Measurements from ENCODE around the gene RPS27. TPM values are rescaled to one million over a fixed set of nuclear protein-coding genes. Genes with fewer than 3 reads are reported as not detected.
"Not testable (repeated sequence)": the region's sequence is repeated elsewhere in the genome, so short reads cannot be mapped to it uniquely, and the experiment has no call there.

Gene RPS27
- total RNA-seq, 1 experiment from 2014 or later: 1,548 TPM

DNA sequence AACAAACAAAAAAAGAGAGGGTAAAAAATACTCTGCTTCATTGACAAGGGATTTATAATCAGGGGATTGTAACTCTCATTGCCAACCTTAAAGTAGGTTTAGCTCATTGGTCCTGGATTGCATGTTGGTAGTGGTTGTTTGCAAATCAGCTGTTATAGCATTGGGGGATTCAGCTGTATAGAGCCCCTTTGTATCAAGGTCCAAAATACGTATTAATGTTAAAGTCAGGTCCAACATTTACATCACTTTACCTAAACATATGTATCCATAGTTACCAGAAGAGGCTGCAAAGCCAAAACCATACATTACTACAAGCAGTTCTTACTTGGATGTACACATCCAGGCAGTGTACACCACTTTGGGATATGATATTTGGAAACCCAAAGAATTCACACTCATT is 29.4 kb downstream of the RPS27 start:
- H3K4me1 ChIP-seq (ENCODE audit: insufficient read depth, low read length, poor library complexity, severe bottlenecking): no peaks in the 10 kb centered on the region
- ChIA-PET CTCF (no interaction called here), POLR2A (ENCODE audit: low non-redundant PET) (no interaction called here)
- no TSS peak for BruUV-seq (replicated peaks)
- intact Hi-C loops (cut with micrococcal nuclease; ENCODE audit: unreplicated experiment): no loop called here
- no peaks in the 10 kb centered on the region for H3K27me3 ChIP-seq (replicated peaks; ENCODE audit: insufficient read depth, low read depth, low read length, poor library complexity)
- no peak overlapping the region for H3K27ac ChIP-seq (ENCODE audit: low read depth, low read length, poor library complexity, severe bottlenecking)
- no peaks in the 10 kb centered on the region for H3K9me3 ChIP-seq (ENCODE audit: low read depth, low read length, poor library complexity, severe bottlenecking)
- no peak for TF ChIP-seq EZH2 (IDR thresholded peaks at IDR 0.05; ENCODE audit: borderline replicate concordance, low read depth, low read length, poor library complexity, severe bottlenecking)
- TF ChIP-seq, protein P1, sequence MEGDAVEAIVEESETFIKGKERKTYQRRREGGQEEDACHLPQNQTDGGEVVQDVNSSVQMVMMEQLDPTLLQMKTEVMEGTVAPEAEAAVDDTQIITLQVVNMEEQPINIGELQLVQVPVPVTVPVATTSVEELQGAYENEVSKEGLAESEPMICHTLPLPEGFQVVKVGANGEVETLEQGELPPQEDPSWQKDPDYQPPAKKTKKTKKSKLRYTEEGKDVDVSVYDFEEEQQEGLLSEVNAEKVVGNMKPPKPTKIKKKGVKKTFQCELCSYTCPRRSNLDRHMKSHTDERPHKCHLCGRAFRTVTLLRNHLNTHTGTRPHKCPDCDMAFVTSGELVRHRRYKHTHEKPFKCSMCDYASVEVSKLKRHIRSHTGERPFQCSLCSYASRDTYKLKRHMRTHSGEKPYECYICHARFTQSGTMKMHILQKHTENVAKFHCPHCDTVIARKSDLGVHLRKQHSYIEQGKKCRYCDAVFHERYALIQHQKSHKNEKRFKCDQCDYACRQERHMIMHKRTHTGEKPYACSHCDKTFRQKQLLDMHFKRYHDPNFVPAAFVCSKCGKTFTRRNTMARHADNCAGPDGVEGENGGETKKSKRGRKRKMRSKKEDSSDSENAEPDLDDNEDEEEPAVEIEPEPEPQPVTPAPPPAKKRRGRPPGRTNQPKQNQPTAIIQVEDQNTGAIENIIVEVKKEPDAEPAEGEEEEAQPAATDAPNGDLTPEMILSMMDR (conservative IDR thresholded peaks at IDR 0.05; ENCODE audit: low read depth, low read length): no peak
- H3K36me3 ChIP-seq (ENCODE audit: insufficient read depth, low read length, poor library complexity, severe bottlenecking): no peaks in the 10 kb centered on the region
- DNase-seq (ENCODE audit: low spot score): no peak
- no peak overlapping the region for H3K4me3 ChIP-seq (ENCODE audit: low read depth, low read length, poor library complexity, severe bottlenecking)

DNA sequence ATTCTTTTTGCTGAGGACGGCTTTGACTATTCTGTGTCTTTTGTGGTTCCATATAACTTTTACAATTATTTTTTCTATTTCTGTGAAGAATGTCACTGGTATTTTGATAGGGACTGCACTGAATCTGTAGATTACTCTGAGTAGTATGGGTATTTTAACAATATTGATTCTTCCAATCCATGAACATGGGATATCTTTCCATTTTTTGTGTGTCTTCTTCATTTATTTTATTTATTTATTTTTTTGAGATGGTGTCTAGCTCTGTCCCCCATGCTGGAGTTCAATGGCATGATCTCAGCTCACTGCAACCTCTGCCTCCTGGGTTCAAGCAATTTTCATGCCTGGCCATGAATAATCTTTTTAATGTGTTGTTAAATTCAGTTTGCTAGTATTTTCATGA is 43.1 kb downstream of the RPS27 start:
- POLR2A ChIA-PET (ENCODE audit: low non-redundant PET): not testable (repeated sequence)

More for the DNA sequence above, 43.1 kb downstream of the RPS27 start:
- intact Hi-C loops (cut with micrococcal nuclease; ENCODE audit: unreplicated experiment); H3K27ac ChIP-seq (ENCODE audit: low read depth, low read length, poor library complexity, severe bottlenecking); H3K9me3 ChIP-seq (ENCODE audit: low read depth, low read length, poor library complexity, severe bottlenecking); DNase-seq (ENCODE audit: low spot score); H3K4me3 ChIP-seq (ENCODE audit: low read depth, low read length, poor library complexity, severe bottlenecking); H3K36me3 ChIP-seq (ENCODE audit: insufficient read depth, low read length, poor library complexity, severe bottlenecking); BruUV-seq (replicated peaks); H3K4me1 ChIP-seq (ENCODE audit: insufficient read depth, low read length, poor library complexity, severe bottlenecking); H3K27me3 ChIP-seq (replicated peaks; ENCODE audit: insufficient read depth, low read depth, low read length, poor library complexity); CTCF ChIA-PET: not testable (repeated sequence)

Small RNA genes within 50 kb of the gene (microRNA-seq; reads per million reads assigned to microRNA genes)
- gene MIR6737: not detected

Other genes starting within 250 kb of the RPS27 start
- 5.0 and 5.7 TPM in 2 replicates for gene SLC27A3, start 215.4 kb upstream of the RPS27 start, total RNA-seq (2021)
- gene GATAD2B, start 67.8 kb upstream of the RPS27 start, total RNA-seq (2021): 58.8 and 67.3 TPM in 2 replicates
- gene DENND4B, start 44.0 kb upstream of the RPS27 start, total RNA-seq (2021): 61.5 and 66.6 TPM in 2 replicates
- gene CRTC2, start 32.1 kb upstream of the RPS27 start, total RNA-seq (2021): 37.8 and 40.8 TPM in 2 replicates
- 90.7 and 97.3 TPM in 2 replicates for gene SLC39A1, start 27.2 kb upstream of the RPS27 start, total RNA-seq (2021)
- gene CREB3L4, start 22.9 kb upstream of the RPS27 start, total RNA-seq (2021): 8.7 and 14.4 TPM in 2 replicates
- gene JTB, start 13.1 kb upstream of the RPS27 start, total RNA-seq (2021): 126 and 142 TPM in 2 replicates
- gene RAB13, start 4.4 kb upstream of the RPS27 start, total RNA-seq (2021): 169 and 206 TPM in 2 replicates
- gene NUP210L, start 164.3 kb downstream of the RPS27 start, total RNA-seq (2021): 0.04 and 0.09 TPM in 2 replicates
- gene TPM3, start 201.3 kb downstream of the RPS27 start, total RNA-seq (2021): 661 and 746 TPM in 2 replicates
- not detected in 2 replicates for gene CFAP141, start 215.6 kb downstream of the RPS27 start, total RNA-seq (2021)
- gene UBAP2L, start 230.2 kb downstream of the RPS27 start, total RNA-seq (2021): 249 and 269 TPM in 2 replicates

Data from A673 (cell line).